Endodermal cell (in vitro differentiated cells): ENCODE measurements around the gene MIDN. TPM values are rescaled to one million over a fixed set of nuclear protein-coding genes. Genes with fewer than 3 reads are reported as not detected.
A peak's percentile ranks its signal among the peaks of the same experiment; 100 is the strongest.

ENCODE experiments used
- DNase-seq: peaks from one replicate; pipeline ENCODE4 v3.0.0-alpha.2; 2017
- H3K27ac ChIP-seq: 2 replicates; pipeline ENCODE4 v1.5.1; 2013; ENCODE audit warnings: mild to moderate bottlenecking, low read depth, low read length, moderate library complexity
- H3K27me3 ChIP-seq: 2 replicates; pipeline ENCODE4 v1.6.1; 2013; ENCODE audit warnings: mild to moderate bottlenecking, low read length, moderate library complexity; ENCODE audit not compliant: insufficient read depth, control insufficient read depth, poor library complexity, severe bottlenecking
- H3K36me3 ChIP-seq: 2 replicates; pipeline ENCODE4 v1.7.0; 2013; ENCODE audit warnings: mild to moderate bottlenecking, low read length, moderate library complexity; ENCODE audit not compliant: control insufficient read depth, insufficient read depth
- H3K4me1 ChIP-seq: one replicate; pipeline ENCODE4 v1.7.0; 2013; ENCODE audit warnings: low read length; ENCODE audit not compliant: control insufficient read depth, insufficient read depth
- H3K4me3 ChIP-seq: 2 replicates; pipeline ENCODE4 v1.5.1; 2013; ENCODE audit warnings: mild to moderate bottlenecking, low read length, moderate library complexity
- H3K9ac ChIP-seq: 2 replicates; pipeline ENCODE4 v1.6.1; 2013; ENCODE audit warnings: mild to moderate bottlenecking, low read length, moderate library complexity; ENCODE audit not compliant: poor library complexity, severe bottlenecking; ENCODE audit errors: extremely low read depth
- H3K9me3 ChIP-seq: 2 replicates; pipeline ENCODE4 v1.6.1; 2013; ENCODE audit warnings: mild to moderate bottlenecking, low read length, moderate library complexity; ENCODE audit not compliant: control insufficient read depth
- H3K27ac Mint-ChIP-seq: 2 replicates; pipeline ENCODE4 v1.8.0; 2020; ENCODE audit warnings: mixed read lengths
- H3K27me3 Mint-ChIP-seq: 2 replicates; pipeline ENCODE4 v1.8.0; 2021; ENCODE audit warnings: mild to moderate bottlenecking, mixed read lengths; ENCODE audit not compliant: insufficient read depth
- H3K36me3 Mint-ChIP-seq: 2 replicates; pipeline ENCODE4 v1.8.0; 2020; ENCODE audit warnings: low read depth, mixed read lengths
- H3K4me1 Mint-ChIP-seq: 2 replicates; pipeline ENCODE4 v1.8.0; 2020; ENCODE audit warnings: mixed read lengths
- H3K4me3 Mint-ChIP-seq: 2 replicates; pipeline ENCODE4 v1.8.0; 2020; ENCODE audit warnings: mild to moderate bottlenecking, moderate library complexity, mixed read lengths
- H3K9me3 Mint-ChIP-seq: 2 replicates; pipeline ENCODE4 v1.8.0; 2020; ENCODE audit warnings: mild to moderate bottlenecking, mixed read lengths
- CTCF ChIP-seq: fragments of 200-600 bp; sonication (generic); conservative IDR thresholded peaks from 2 replicates; pipeline ENCODE4 v1.5.0; 2021; ENCODE audit warnings: antibody characterized with exemption, mild to moderate bottlenecking
- WGBS, 2 experiments: methylation state at CpG; one replicate each; pipeline versions ENCODE4 v1.1.5 to v1.1.7; 2013; ENCODE audit warnings: missing lambda C conversion rate in 2 of 2, mixed read lengths in 1 of 2; ENCODE audit not compliant: insufficient coverage in 1 of 2, insufficient read length in 1 of 2; 5-methylcytosine and 5-hydroxymethylcytosine counted together
- total RNA-seq, 2 donors: library from RNA; stranded (reverse); fragmentation: NEBNext Ultra II Directional in 1 of 2; extraction: Animal tissue kit (Norgen Biotek cat#: 25700) in 1 of 2; gene quantifications; 2 replicates in 1 of 2; 3 replicates in 1 of 2; pipeline ENCODE4 v1.2.1, GENCODE V29; 2021

Gene MIDN
- total RNA-seq, 2 donors from 2014 or later: 183 to 185 TPM

- Mint-ChIP-seq H3K4me1 (peaks cover 7% of the 10 kb centered on the region), H3K4me3 (no peak overlapping the region), H3K9me3 (no peaks in the 10 kb centered on the region), H3K27ac (no peak overlapping the region), H3K36me3 (peaks cover 23% of the 10 kb centered on the region), H3K27me3 (peaks cover 3% of the 10 kb centered on the region)
- Histone ChIP-seq H3K36me3 (peaks cover 18% of the 10 kb centered on the region), H3K27ac (no peak overlapping the region), H3K4me3 (no peak overlapping the region), H3K27me3 (no peaks in the 10 kb centered on the region), H3K9ac (no peak overlapping the region), H3K4me1 (peaks cover 9% of the 10 kb centered on the region), H3K9me3 (no peaks in the 10 kb centered on the region)
- WGBS, 2 experiments: 39 to 47% methylated on average over 9 to 10 of the region's 10 CpGs
- DNase-seq: peak; percentile 96
- peak; percentile 98 for TF ChIP-seq CTCF
Measured at GRCh38 chr19:1279782-1280341, 31.5 kb downstream of the MIDN start.

GRCh38 chr19:1280636-1281568 is 32.5 kb downstream of the MIDN start:
- no peaks in the 10 kb centered on the region for H3K27me3 ChIP-seq
- H3K4me3 ChIP-seq: no peak overlapping the region
- peaks cover 5% of the 10 kb centered on the region for H3K27me3 Mint-ChIP-seq
- H3K9me3 ChIP-seq: no peaks in the 10 kb centered on the region
- no peak for DNase-seq
- no peak overlapping the region for H3K4me3 Mint-ChIP-seq
- no peak overlapping the region for H3K27ac Mint-ChIP-seq
- no peak overlapping the region for H3K27ac ChIP-seq
- H3K36me3 Mint-ChIP-seq: peaks cover 23% of the 10 kb centered on the region
- TF ChIP-seq CTCF: no peak
- no peak overlapping the region for H3K9ac ChIP-seq
- no peaks in the 10 kb centered on the region for H3K9me3 Mint-ChIP-seq
- H3K36me3 ChIP-seq: peaks cover 17% of the 10 kb centered on the region
- 94 to 98% methylated on average over 35 to 52 of the region's 53 CpGs for WGBS, 2 experiments
- H3K4me1 Mint-ChIP-seq: peaks cover 10% of the 10 kb centered on the region
- H3K4me1 ChIP-seq: peaks cover 9% of the 10 kb centered on the region

- Histone ChIP-seq H3K36me3 (peaks cover 17% of the 10 kb centered on the region), H3K27me3 (no peaks in the 10 kb centered on the region), H3K27ac (no peak overlapping the region), H3K4me3 (no peak overlapping the region), H3K4me1 (peaks cover 9% of the 10 kb centered on the region), H3K9me3 (no peaks in the 10 kb centered on the region), H3K9ac (no peak overlapping the region)
- 73 to 86% methylated on average over 8 to 15 of the region's 15 CpGs for WGBS, 2 experiments
- H3K9me3 Mint-ChIP-seq: no peaks in the 10 kb centered on the region
- DNase-seq: no peak
- no peak for TF ChIP-seq CTCF
- peaks cover 10% of the 10 kb centered on the region for H3K4me1 Mint-ChIP-seq
- no peak overlapping the region for H3K4me3 Mint-ChIP-seq
- H3K27me3 Mint-ChIP-seq: peaks cover 5% of the 10 kb centered on the region
- H3K36me3 Mint-ChIP-seq: peaks cover 22% of the 10 kb centered on the region
- no peak overlapping the region for H3K27ac Mint-ChIP-seq
Measured at GRCh38 chr19:1281569-1282287, 33.3 kb downstream of the MIDN start.
